HG03139 (cell line): ENCODE measurements around the gene TSPOAP1.

ENCODE experiments used
- ATAC-seq: cut with Tn5 transposase; IDR thresholded peaks from one replicate; pipeline ENCODE4 v1.9.1; 2021; ENCODE audit not compliant: unreplicated experiment

The TSPOAP1 gene

GRCh38 chr17:58328195-58329034 lies at the start of gene TSPOAP1:
Gene TSPOAP1 (minus strand): TSS chr17:58328795. CDS start chr17:58327920, 875 bp downstream.
- ATAC-seq: no peak

GRCh38 chr17:58377661-58378060 lies 49.1 kb upstream of the TSPOAP1 start:
- ATAC-seq: no peak

- ATAC-seq: no peak
Measured at GRCh38 chr17:58377093-58377601, 48.6 kb upstream of the TSPOAP1 start.

DNA sequence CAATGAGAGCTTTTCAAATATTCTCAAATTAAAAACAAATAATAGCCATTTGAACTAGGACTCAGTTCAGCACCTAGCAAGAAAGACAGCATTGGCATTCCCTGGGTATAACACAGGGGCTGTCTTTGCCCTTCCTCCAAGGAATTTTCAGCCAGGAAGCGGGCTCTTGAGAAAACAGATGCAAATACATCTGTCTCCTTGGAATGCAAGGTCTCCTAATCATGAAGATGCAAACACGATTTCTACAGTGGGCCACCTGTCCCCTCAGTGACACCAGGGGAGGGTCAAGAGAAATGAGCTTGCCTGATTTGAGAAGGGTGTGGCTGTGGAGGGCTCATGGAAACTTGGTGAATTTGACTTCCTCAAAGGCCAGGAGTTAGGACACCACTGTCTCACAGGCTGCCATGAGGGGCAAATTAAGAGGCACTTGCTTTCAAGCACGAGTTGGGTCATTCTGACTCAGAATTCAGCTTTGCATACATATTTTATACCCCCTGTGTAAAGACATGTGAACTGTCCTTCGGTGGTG lies 47.9 kb upstream of the TSPOAP1 start:
- ATAC-seq: no peak

DNA sequence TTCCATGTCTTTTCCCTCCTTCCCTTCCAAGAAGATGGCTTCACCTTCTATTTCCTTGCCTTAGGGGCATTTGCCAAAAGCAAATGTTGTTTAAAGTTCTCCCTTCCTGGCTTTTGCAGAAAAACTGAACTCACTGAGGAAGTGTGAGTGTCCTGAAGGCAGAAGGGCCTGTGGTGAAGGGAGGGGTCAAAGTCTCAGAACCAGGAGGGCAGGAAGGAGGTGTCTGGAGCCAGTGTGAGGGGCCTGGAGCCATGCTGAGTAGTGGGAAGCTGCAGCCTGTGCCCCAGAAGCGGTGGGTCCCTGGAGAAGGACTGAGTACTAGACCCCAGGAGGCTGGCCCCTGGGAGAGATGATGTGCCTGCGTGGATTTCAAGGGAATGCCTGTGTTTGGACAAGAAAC lies 47.2 kb upstream of the TSPOAP1 start:
- ATAC-seq: no peak

DNA sequence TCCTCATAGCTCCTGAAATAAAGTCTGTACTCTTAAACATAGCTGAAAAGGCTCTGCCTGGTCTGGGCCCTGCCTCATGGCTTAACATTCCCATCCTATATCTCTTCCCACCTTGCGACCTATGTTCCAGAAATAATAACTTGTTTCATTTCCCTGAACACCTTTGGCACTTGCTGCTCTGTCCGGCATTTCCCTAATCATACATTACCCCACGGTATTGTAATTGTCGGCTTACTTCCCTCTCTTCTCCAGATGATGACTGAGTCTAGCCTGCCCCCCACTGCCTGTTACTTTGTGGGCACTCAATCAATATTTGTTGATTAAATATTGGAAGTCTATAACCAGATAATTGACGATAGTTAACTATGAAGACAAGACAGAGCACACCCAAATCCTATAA lies 46.7 kb upstream of the TSPOAP1 start:
- no peak for ATAC-seq

DNA sequence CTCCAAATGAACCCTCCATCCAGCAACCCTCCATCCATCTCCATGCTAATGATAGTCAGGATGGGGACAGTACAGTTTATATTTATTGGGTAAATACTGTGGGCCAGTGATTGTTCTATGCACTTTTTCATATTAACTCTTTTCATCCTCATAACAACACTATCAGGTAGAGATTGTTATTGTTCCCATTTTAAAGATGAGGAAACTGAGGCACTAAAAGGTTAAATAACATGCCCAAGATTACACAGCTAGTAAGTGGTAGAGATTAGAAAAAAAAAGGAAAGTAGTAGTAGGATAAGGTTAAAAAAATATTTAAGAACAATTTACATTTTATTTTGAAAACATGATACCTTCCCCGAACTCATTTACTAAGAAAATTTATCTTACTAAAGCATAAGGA lies 45.3 kb upstream of the TSPOAP1 start:
- no peak for ATAC-seq

GRCh38 chr17:58373003-58373402 lies 44.4 kb upstream of the TSPOAP1 start:
- ATAC-seq: no peak

- no peak for ATAC-seq
Measured at GRCh38 chr17:58371300-58371950, 42.8 kb upstream of the TSPOAP1 start.

DNA sequence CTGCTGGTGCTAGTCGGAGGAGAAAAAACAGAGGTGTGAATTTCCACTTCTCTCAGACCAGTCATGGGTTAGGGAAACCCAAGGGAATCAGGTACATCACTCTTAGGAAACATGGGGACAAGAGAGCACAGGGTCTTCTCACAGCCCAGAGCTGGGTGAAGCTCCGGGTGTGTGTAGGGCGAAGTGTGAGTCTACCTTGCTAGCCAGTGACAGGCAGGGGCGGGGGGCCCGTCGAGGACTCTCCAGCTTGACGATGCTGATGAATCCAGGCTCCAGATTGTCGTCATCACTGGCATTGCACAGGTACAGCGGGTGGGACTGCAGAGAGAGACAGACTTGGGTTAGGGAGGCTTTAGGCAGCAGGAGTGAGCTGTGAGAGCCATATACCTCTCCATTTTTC lies 42.1 kb upstream of the TSPOAP1 start:
- ATAC-seq: no peak

DNA sequence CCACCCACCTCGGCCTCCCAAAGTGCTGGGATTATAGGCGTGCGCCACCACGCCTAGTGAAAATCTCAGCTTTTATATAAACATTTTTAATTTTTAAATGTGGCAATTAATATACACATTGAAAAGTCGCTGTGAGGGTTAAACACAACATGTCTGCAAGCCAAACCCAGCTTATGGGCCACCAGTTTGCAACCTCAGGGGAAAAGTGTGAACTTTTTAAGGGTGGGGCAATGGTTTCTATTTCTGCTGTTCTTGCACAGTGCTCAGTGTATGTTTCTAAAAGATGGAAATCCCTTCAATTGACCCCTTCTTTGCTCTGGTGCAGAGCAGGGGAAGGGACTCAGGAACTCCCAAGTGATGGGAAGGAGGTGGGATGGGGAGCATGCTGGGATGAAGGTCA lies 41.7 kb upstream of the TSPOAP1 start:
- no peak for ATAC-seq

DNA sequence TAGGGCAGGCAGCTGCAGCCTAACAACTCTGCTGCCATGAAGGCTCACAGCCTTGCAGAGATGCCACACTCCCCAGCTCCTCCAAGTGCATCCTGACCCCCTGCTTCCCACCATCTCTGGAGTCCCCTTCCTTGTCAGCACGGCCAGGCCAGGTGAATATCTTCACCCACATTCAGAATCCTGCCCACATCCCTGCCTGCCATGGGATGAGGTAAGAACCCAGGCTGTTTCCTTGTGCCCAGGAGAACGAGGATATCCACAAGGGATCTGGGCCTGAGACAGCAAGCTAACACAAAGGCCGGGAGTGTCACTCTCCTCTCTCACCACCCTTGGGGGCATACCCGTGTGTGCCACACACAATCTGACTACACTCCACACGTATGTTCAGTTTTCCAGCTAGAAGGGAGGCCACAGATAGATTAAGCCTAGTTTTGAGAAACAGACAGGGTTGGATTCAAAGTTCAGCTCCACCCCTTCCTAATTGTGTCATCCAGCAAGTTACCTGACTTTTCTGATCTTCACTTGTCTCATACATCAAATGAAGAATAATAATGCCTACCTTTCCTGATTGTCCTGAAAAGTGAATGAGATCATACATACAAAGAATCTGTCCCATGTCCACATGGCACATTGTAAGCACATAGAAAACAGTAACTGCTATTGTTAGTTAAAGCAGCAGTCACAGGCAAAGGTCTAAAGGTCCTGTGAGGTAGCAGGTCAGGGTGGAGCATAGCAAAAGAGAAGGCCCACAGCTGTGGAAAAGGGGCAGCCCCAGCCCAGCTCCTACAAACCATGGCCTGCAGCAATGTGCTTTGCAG lies 40.8 kb upstream of the TSPOAP1 start:
- no peak for ATAC-seq

- ATAC-seq: no peak
Measured at GRCh38 chr17:58368860-58369213, 40.2 kb upstream of the TSPOAP1 start.

- no peak for ATAC-seq
Measured at GRCh38 chr17:58367461-58367860, 38.9 kb upstream of the TSPOAP1 start.

DNA sequence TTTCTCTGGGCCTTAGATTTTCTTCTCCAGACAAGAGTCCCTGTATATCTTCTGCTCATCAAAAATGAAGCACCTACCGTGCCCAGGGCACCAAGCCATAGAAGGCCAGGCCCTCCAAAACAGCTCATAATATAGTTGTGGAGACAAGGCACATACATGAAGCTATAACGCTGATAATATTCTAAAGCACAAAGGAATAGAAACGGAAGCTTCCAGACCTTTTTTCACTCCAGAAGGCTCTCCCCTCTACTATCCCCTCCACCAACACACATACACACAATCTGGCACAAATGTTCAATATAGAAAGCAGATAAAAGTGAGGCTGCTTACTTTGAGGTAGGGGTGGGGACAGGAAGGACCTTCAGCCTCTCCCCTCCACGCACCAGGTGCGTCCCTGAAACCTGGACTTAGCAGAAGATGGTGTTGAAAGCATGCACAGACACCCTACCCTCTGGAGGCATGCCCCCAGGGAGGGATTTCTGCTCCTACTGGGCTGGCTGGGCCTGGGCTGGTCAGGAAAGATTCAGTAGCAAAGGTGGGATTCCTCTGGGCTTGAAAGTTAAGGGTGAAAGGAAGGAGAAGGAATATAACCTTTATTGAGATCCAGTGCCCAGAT lies 37.5 kb upstream of the TSPOAP1 start:
- ATAC-seq: no peak

DNA sequence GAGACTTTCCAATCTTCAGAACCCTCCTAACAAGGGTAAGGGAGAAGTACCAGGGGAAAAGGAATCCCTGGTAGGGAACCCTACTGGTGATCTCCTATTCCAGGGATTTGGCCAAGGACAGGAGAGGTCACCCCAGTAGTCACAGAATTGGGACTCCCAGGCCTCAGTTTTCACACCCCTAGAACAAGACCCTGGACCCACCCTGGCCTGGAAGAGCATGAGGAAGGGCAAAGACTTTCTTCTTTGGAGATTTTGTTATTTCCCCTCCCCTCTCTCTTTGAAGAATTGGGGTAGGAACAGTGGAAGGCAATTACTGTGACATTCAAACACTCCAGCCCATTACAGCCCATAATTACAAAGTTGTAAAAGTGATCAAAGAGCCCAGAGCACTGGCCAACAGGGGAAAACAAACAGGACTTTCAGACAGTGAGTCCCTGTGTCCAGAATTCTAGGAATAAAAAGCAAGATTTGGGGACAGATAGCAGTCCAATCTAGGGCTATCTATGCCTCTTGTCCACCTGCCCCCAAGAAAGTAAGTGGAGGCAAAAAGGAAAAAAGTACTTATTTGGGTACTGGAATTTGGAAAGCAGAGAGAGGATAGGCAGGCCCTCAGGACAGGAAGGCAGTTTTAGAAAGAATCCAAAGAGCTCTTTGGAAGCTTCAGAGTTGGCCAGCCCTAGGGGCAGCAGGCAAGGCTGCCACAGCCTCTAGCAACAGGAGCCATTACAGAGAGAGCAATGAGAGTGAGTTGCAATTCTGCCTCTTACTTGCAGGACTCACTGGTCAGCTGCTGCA lies 36.8 kb upstream of the TSPOAP1 start:
- no peak for ATAC-seq

- no peak for ATAC-seq
Measured at GRCh38 chr17:58364270-58364942, 35.8 kb upstream of the TSPOAP1 start.

DNA sequence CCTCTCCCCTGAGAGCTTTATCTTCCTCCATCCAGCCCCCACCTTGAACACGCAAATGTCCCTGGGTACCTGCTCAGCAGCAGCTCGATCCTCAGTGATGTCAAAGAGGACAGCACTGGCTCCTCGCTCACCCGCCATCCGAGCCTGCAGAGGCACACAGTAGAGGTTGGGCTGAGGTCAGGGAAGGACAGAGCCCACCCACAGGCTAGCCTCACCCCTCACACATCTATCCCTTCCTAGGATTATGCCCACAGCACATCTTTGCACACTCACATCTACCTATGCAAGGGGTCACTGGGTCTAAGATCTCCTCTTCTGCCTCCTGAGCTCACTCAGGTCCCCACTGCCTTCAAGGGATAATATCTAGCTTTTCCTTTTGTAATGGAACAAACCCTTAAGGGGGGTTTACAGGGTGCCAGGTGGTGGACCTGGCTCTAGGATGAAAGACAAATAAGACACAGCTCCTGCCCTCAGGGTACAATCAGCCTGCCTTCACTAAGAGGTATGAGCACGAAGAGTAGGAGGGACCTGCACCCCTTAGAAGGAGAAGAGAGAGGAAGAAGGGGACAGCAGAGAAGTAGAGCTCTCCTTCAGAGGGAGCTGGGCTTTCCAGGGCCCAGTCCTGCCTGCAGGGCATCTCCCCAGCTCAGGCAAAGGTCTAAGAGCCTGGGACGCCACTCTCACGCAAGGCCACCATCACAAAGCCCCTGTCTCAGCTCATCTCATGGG lies 35.0 kb upstream of the TSPOAP1 start:
- no peak for ATAC-seq
